HEK293 (cell line): ENCODE measurements around the gene KATNAL1.

Source experiments
- CTCF ChIA-PET: fragments of 350-600 bp; formaldehyde crosslinking; extraction: SDS; loops from one replicate; lab custom pipeline; 2021; ENCODE audit warnings: antibody characterized with exemption; lab: Yijun Ruan, JAX
- POLR2A ChIA-PET: fragments of 300-600 bp; formaldehyde crosslinking; extraction: SDS; loops from one replicate; lab custom pipeline; 2020; ENCODE audit warnings: antibody characterized with exemption, inconsistent platforms; lab: Yijun Ruan, JAX
- H3K27ac ChIP-seq: fragments of 200-500 bp; sonication (Bioruptor generic); 2 replicates; pipeline ENCODE4 v1.5.1; 2014; ENCODE audit warnings: low read depth, low read length, control low read depth, inconsistent platforms; ENCODE audit errors: extremely low read depth
- H3K36me3 ChIP-seq, 2 experiments: fragments of 200-500 bp in 1 of 2; sonication (Bioruptor generic) in 1 of 2; 1 replicate in 1 of 2; 2 replicates in 1 of 2; pipeline ENCODE4 v1.5.1; 2014 to 2017; ENCODE audit warnings: inconsistent platforms in 2 of 2, low read length in 2 of 2; ENCODE audit not compliant: control insufficient read depth in 2 of 2, insufficient read depth in 1 of 2
- H3K4me1 ChIP-seq: fragments of 200-500 bp; sonication (Bioruptor generic); 2 replicates; pipeline ENCODE4 v1.5.1; 2014; ENCODE audit warnings: mild to moderate bottlenecking, low read length, inconsistent platforms; ENCODE audit not compliant: control insufficient read depth, insufficient read depth
- H3K4me3 ChIP-seq: 2 replicates; pipeline ENCODE4 v1.5.1; 2011; ENCODE audit warnings: low read depth, mild to moderate bottlenecking, control low read depth, low read length, moderate library complexity
- H3K9me3 ChIP-seq: fragments of 200-500 bp; sonication (Bioruptor generic); 2 replicates; pipeline ENCODE4 v1.5.1; 2014; ENCODE audit warnings: low read depth, low read length, inconsistent platforms; ENCODE audit not compliant: control insufficient read depth, insufficient read depth
- BCL11B ChIP-seq: fragments of 450-650 bp; formaldehyde crosslinking; IDR thresholded peaks from 2 replicates; pipeline ENCODE4 v1.5.1; 2016; ENCODE audit warnings: low read depth, missing biosample characterization, missing genetic modification characterization
- HOXC10 ChIP-seq: sonication (generic); formaldehyde crosslinking; IDR thresholded peaks from 2 replicates; pipeline ENCODE4 v1.8.1; 2023; ENCODE audit warnings: mild to moderate bottlenecking, missing genetic modification reagents
- INSM2 ChIP-seq: fragments of 450-650 bp; formaldehyde crosslinking; IDR thresholded peaks from 2 replicates; pipeline ENCODE4 v1.5.1; 2016; ENCODE audit warnings: missing biosample characterization, missing genetic modification characterization
- MEIS1 ChIP-seq: sonication (generic); formaldehyde crosslinking; IDR thresholded peaks from 2 replicates; pipeline ENCODE4 v1.8.1; 2022; ENCODE audit warnings: missing genetic modification reagents, mild to moderate bottlenecking, borderline replicate concordance
- OVOL3 ChIP-seq: fragments of 450-650 bp; formaldehyde crosslinking; IDR thresholded peaks from 2 replicates; pipeline ENCODE4 v1.5.1; 2016; ENCODE audit warnings: missing biosample characterization, missing genetic modification characterization
- PRDM1 ChIP-seq: fragments of 450-650 bp; formaldehyde crosslinking; IDR thresholded peaks from 2 replicates; pipeline ENCODE4; 2016; ENCODE audit warnings: missing biosample characterization, missing genetic modification characterization
- REPIN1 ChIP-seq: fragments of 450-650 bp; formaldehyde crosslinking; IDR thresholded peaks from 2 replicates; pipeline ENCODE4 v1.5.1; 2017; ENCODE audit warnings: missing biosample characterization, missing genetic modification characterization, low read depth
- SALL2 ChIP-seq: fragments of 450-650 bp; formaldehyde crosslinking; IDR thresholded peaks from 2 replicates; pipeline ENCODE4 v1.5.0; 2017; ENCODE audit warnings: missing biosample characterization, mild to moderate bottlenecking, missing genetic modification characterization, borderline replicate concordance
- SCRT2 ChIP-seq: fragments of 450-650 bp; formaldehyde crosslinking; IDR thresholded peaks from 2 replicates; pipeline ENCODE4 v1.5.1; 2016; ENCODE audit warnings: missing biosample characterization, missing genetic modification characterization
- ZFP41 ChIP-seq: fragments of 450-650 bp; formaldehyde crosslinking; IDR thresholded peaks from 2 replicates; pipeline ENCODE4 v1.5.1; 2016; ENCODE audit warnings: missing biosample characterization, missing genetic modification characterization, borderline replicate concordance
- ZNF121 ChIP-seq: fragments of 450-650 bp; formaldehyde crosslinking; IDR thresholded peaks from 2 replicates; pipeline ENCODE4 v1.5.1; 2016; ENCODE audit warnings: missing biosample characterization, missing genetic modification characterization
- ZNF133 ChIP-seq: fragments of 450-650 bp; formaldehyde crosslinking; IDR thresholded peaks from 2 replicates; pipeline ENCODE4 v1.5.1; 2016; ENCODE audit warnings: missing biosample characterization, missing genetic modification characterization
- ZNF140 ChIP-seq: fragments of 450-650 bp; formaldehyde crosslinking; IDR thresholded peaks from 2 replicates; pipeline ENCODE4 v1.5.1; 2016; ENCODE audit warnings: missing biosample characterization, missing genetic modification characterization
- ZNF214 ChIP-seq: fragments of 450-650 bp; formaldehyde crosslinking; IDR thresholded peaks from 2 replicates; pipeline ENCODE4 v1.5.1; 2017; ENCODE audit warnings: missing biosample characterization, mild to moderate bottlenecking, missing genetic modification characterization, borderline replicate concordance
- ZNF37A ChIP-seq: fragments of 450-650 bp; IDR thresholded peaks from 2 replicates; pipeline ENCODE4 v1.5.1; 2018; ENCODE audit warnings: missing biosample characterization, missing genetic modification characterization
- ZNF501 ChIP-seq: fragments of 450-650 bp; formaldehyde crosslinking; IDR thresholded peaks from 2 replicates; pipeline ENCODE4 v1.5.1; 2016; ENCODE audit warnings: missing biosample characterization, missing genetic modification characterization
- ZNF596 ChIP-seq: fragments of 450-650 bp; IDR thresholded peaks from 2 replicates; pipeline ENCODE4 v1.5.0; 2018; ENCODE audit warnings: missing biosample characterization, mild to moderate bottlenecking, missing genetic modification characterization, moderate library complexity
- ZNF707 ChIP-seq: fragments of 450-650 bp; formaldehyde crosslinking; IDR thresholded peaks from 2 replicates; pipeline ENCODE4 v1.5.1; 2016; ENCODE audit warnings: missing biosample characterization, missing genetic modification characterization
- ZNF830 ChIP-seq: fragments of 450-650 bp; IDR thresholded peaks from 2 replicates; pipeline ENCODE4 v1.5.0; 2018; ENCODE audit warnings: missing biosample characterization, missing genetic modification characterization, low read depth, mild to moderate bottlenecking, moderate library complexity
- ZNF837 ChIP-seq: fragments of 450-650 bp; formaldehyde crosslinking; IDR thresholded peaks from 2 replicates; pipeline ENCODE4 v1.5.1; 2016; ENCODE audit warnings: missing biosample characterization, missing genetic modification characterization
- ZSCAN30 ChIP-seq: fragments of 450-650 bp; IDR thresholded peaks from 2 replicates; pipeline ENCODE4 v1.5.1; 2018; ENCODE audit warnings: missing biosample characterization, mild to moderate bottlenecking, missing genetic modification characterization, moderate library complexity
- TF ChIP-seq, protein P1 (sequence below): fragments of 450-650 bp; formaldehyde crosslinking; IDR thresholded peaks from 2 replicates; pipeline ENCODE4 v1.5.1; 2017; ENCODE audit warnings: missing biosample characterization, missing genetic modification characterization
- TF ChIP-seq, protein P2 (sequence below): fragments of 450-650 bp; formaldehyde crosslinking; IDR thresholded peaks from 2 replicates; pipeline ENCODE4 v1.5.1; 2016; ENCODE audit warnings: missing biosample characterization, missing genetic modification characterization
- TF ChIP-seq, protein P3 (sequence below): fragments of 450-650 bp; formaldehyde crosslinking; conservative IDR thresholded peaks from 2 replicates; pipeline ENCODE4 v1.5.1; 2016; ENCODE audit warnings: low read depth, missing biosample characterization, missing genetic modification characterization

KATNAL1 gene

GRCh38 chr13:30300596-30300995 lies 6.8 kb downstream of the KATNAL1 start:
- Histone ChIP-seq H3K27ac (no peak overlapping the region), H3K9me3 (no peaks in the 10 kb centered on the region), H3K4me1 (no peaks in the 10 kb centered on the region), H3K4me3 (no peak overlapping the region), H3K36me3 (no peaks in the 10 kb centered on the region)
- TF ChIP-seq ZNF37A (tag by site-specific recombination) (no peak), ZNF596 (no peak), ZNF837 (tag by site-specific recombination) (no peak), OVOL3 (tag by site-specific recombination) (no peak), SCRT2 (tag by site-specific recombination) (no peak), ZNF140 (tag by site-specific recombination) (no peak), ZNF830 (tag by site-specific recombination) (no peak), HOXC10 (no peak), ZSCAN30 (tag by site-specific recombination) (no peak), ZFP41 (tag by site-specific recombination) (no peak), SALL2 (tag by site-specific recombination) (no peak), REPIN1 (tag by site-specific recombination) (no peak), INSM2 (tag by site-specific recombination) (no peak), MEIS1 (no peak), ZNF214 (no peak), PRDM1 (tag by site-specific recombination) (no peak), ZNF121 (tag by site-specific recombination) (no peak), ZNF501 (tag by site-specific recombination) (no peak)
- TF ChIP-seq, protein P1, sequence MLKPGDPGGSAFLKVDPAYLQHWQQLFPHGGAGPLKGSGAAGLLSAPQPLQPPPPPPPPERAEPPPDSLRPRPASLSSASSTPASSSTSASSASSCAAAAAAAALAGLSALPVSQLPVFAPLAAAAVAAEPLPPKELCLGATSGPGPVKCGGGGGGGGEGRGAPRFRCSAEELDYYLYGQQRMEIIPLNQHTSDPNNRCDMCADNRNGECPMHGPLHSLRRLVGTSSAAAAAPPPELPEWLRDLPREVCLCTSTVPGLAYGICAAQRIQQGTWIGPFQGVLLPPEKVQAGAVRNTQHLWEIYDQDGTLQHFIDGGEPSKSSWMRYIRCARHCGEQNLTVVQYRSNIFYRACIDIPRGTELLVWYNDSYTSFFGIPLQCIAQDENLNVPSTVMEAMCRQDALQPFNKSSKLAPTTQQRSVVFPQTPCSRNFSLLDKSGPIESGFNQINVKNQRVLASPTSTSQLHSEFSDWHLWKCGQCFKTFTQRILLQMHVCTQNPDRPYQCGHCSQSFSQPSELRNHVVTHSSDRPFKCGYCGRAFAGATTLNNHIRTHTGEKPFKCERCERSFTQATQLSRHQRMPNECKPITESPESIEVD: no peak
- TF ChIP-seq, protein P2, sequence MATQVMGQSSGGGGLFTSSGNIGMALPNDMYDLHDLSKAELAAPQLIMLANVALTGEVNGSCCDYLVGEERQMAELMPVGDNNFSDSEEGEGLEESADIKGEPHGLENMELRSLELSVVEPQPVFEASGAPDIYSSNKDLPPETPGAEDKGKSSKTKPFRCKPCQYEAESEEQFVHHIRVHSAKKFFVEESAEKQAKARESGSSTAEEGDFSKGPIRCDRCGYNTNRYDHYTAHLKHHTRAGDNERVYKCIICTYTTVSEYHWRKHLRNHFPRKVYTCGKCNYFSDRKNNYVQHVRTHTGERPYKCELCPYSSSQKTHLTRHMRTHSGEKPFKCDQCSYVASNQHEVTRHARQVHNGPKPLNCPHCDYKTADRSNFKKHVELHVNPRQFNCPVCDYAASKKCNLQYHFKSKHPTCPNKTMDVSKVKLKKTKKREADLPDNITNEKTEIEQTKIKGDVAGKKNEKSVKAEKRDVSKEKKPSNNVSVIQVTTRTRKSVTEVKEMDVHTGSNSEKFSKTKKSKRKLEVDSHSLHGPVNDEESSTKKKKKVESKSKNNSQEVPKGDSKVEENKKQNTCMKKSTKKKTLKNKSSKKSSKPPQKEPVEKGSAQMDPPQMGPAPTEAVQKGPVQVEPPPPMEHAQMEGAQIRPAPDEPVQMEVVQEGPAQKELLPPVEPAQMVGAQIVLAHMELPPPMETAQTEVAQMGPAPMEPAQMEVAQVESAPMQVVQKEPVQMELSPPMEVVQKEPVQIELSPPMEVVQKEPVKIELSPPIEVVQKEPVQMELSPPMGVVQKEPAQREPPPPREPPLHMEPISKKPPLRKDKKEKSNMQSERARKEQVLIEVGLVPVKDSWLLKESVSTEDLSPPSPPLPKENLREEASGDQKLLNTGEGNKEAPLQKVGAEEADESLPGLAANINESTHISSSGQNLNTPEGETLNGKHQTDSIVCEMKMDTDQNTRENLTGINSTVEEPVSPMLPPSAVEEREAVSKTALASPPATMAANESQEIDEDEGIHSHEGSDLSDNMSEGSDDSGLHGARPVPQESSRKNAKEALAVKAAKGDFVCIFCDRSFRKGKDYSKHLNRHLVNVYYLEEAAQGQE (tag by site-specific recombination): no peak
- ChIA-PET POLR2A (no interaction called here), CTCF (no interaction called here)

DNA sequence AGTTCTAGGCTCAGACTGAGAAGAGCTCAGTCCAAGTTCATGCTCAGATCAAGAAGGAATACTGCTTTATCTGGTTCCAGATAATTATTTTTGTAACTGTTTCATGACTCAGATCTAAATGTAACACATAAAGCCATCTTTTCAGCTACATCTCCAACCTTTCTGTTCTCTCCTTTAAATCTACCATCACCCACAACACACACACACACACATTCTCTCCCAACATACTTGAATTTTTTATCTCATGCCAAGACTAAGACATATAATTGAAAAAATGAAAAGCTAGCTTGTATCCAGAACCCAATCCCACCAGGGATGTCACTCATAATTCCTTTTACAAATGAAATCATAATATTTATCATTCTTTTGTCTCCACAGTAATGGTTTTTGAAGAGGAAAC lies 7.6 kb downstream of the KATNAL1 start:
- H3K36me3 ChIP-seq: no peaks in the 10 kb centered on the region
- ChIA-PET CTCF (no interaction called here), POLR2A (no interaction called here)
- H3K4me1 ChIP-seq: no peaks in the 10 kb centered on the region
- TF ChIP-seq, protein P3, sequence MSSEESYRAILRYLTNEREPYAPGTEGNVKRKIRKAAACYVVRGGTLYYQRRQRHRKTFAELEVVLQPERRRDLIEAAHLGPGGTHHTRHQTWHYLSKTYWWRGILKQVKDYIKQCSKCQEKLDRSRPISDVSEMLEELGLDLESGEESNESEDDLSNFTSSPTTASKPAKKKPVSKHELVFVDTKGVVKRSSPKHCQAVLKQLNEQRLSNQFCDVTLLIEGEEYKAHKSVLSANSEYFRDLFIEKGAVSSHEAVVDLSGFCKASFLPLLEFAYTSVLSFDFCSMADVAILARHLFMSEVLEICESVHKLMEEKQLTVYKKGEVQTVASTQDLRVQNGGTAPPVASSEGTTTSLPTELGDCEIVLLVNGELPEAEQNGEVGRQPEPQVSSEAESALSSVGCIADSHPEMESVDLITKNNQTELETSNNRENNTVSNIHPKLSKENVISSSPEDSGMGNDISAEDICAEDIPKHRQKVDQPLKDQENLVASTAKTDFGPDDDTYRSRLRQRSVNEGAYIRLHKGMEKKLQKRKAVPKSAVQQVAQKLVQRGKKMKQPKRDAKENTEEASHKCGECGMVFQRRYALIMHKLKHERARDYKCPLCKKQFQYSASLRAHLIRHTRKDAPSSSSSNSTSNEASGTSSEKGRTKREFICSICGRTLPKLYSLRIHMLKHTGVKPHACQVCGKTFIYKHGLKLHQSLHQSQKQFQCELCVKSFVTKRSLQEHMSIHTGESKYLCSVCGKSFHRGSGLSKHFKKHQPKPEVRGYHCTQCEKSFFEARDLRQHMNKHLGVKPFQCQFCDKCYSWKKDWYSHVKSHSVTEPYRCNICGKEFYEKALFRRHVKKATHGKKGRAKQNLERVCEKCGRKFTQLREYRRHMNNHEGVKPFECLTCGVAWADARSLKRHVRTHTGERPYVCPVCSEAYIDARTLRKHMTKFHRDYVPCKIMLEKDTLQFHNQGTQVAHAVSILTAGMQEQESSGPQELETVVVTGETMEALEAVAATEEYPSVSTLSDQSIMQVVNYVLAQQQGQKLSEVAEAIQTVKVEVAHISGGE (tag by site-specific recombination): no peak
- no peak for TF ChIP-seq ZNF133 (tag by site-specific recombination)
- TF ChIP-seq ZNF501 (tag by site-specific recombination): no peak
- TF ChIP-seq ZNF707 (tag by site-specific recombination): no peak
- no peak for TF ChIP-seq BCL11B
- TF ChIP-seq, all 188 proteins: peak for 0
- Histone ChIP-seq H3K4me3 (no peak overlapping the region), H3K27ac (no peak overlapping the region), H3K9me3 (no peaks in the 10 kb centered on the region)
